ENCODE results near the gene ACVR2A.

The ACVR2A gene

GRCh38 chr2:147934881-147935620 lies 90.2 kb downstream of the ACVR2A start:
- H3K4me3 ChIP-seq, result no peak overlapping the region
- H3K27ac ChIP-seq, result no peak overlapping the region
- TF ChIP-seq CTCF (IDR thresholded peaks at IDR 0.05), result no peak
- DNase-seq (ENCODE audit: low spot score), result no peak

- peak; percentile 65 for TF ChIP-seq CTCF (IDR thresholded peaks at IDR 0.05)
- Histone ChIP-seq H3K4me3 (no peak overlapping the region), H3K27ac (no peak overlapping the region)
- no peak for DNase-seq (ENCODE audit: low spot score)
Observed at GRCh38 chr2:147937744-147938349, 93.0 kb downstream of the ACVR2A start.

GRCh38 chr2:147939313-147939712 lies 94.5 kb downstream of the ACVR2A start:
- Histone ChIP-seq H3K4me3 (no peak overlapping the region), H3K27ac (no peak overlapping the region)
- no peak for TF ChIP-seq CTCF (IDR thresholded peaks at IDR 0.05)
- DNase-seq (ENCODE audit: low spot score), result no peak

- no peak for DNase-seq (ENCODE audit: low spot score)
- H3K27ac ChIP-seq, result no peak overlapping the region
Observed at GRCh38 chr2:147945660-147946059, 100.8 kb downstream of the ACVR2A start.

GRCh38 chr2:147952118-147952517 lies 107.3 kb downstream of the ACVR2A start:
- DNase-seq (ENCODE audit: low spot score), result no peak
- H3K4me3 ChIP-seq, result no peak overlapping the region
- TF ChIP-seq CTCF (IDR thresholded peaks at IDR 0.05), result no peak
- H3K27ac ChIP-seq, result no peak overlapping the region

More at GRCh38 chr2:147945660-147946059, 100.8 kb downstream of the ACVR2A start:
- TF ChIP-seq CTCF (IDR thresholded peaks at IDR 0.05), result no peak
- H3K4me3 ChIP-seq, result no peak overlapping the region

GRCh38 chr2:147968571-147968970 lies 123.7 kb downstream of the ACVR2A start:
- no peak for TF ChIP-seq CTCF (IDR thresholded peaks at IDR 0.05)
- Histone ChIP-seq H3K4me3 (no peak overlapping the region), H3K27ac (no peak overlapping the region)
- no peak for DNase-seq (ENCODE audit: low spot score)

- no peak overlapping the region for H3K4me3 ChIP-seq
- DNase-seq (ENCODE audit: low spot score), result no peak
- TF ChIP-seq CTCF (IDR thresholded peaks at IDR 0.05), result no peak
- no peak overlapping the region for H3K27ac ChIP-seq
Observed at GRCh38 chr2:147976102-147976501, 131.3 kb downstream of the ACVR2A start.

Data from coronary artery (tissue), 2 donors.